Cardiac muscle cell (in vitro differentiated cells and primary cell): ENCODE measurements around the gene ANKZF1. TPM values are rescaled to one million over a fixed set of nuclear protein-coding genes. Genes with fewer than 3 reads are reported as not detected.
A peak's percentile ranks its signal among the peaks of the same experiment; 100 is the strongest.

Source experiments
- DNase-seq, 2 donors: peaks; one replicate each; pipeline versions ENCODE4 v3.0.0 to v3.0.0-alpha.2; 2010 to 2017; ENCODE audit warnings: low read depth in 1 of 2, low spot score in 1 of 2
- H3K27ac ChIP-seq: fragments of 200-600 bp; sonication (generic); 2 replicates; pipeline ENCODE4 v1.5.1; 2016
- H3K27me3 ChIP-seq: fragments of 200-600 bp; sonication (generic); 2 replicates; pipeline ENCODE4 v1.6.0; 2016; ENCODE audit warnings: control low read depth
- H3K36me3 ChIP-seq: fragments of 200-600 bp; sonication (generic); 2 replicates; pipeline ENCODE4 v1.5.1; 2016; ENCODE audit warnings: control low read depth
- H3K4me1 ChIP-seq: fragments of 200-600 bp; sonication (generic); 2 replicates; pipeline ENCODE4 v1.8.1; 2017; ENCODE audit warnings: low read depth, mild to moderate bottlenecking, mixed run types
- H3K4me3 ChIP-seq: fragments of 200-600 bp; sonication (generic); 2 replicates; pipeline ENCODE4 v1.5.1; 2016; ENCODE audit warnings: mild to moderate bottlenecking
- H3K9me3 ChIP-seq: fragments of 200-600 bp; sonication (generic); 2 replicates; pipeline ENCODE4 v1.5.1; 2017; ENCODE audit warnings: low read depth, mild to moderate bottlenecking, control low read depth
- CTCF ChIP-seq: IDR thresholded peaks from 2 replicates; pipeline ENCODE4 v1.5.1; 2012; ENCODE audit warnings: low read depth, mild to moderate bottlenecking, low read length
- polyA plus RNA-seq: library from polyadenylated mRNA; unstranded; fragments of >200 nt; fragmentation: Nextera tagmentation; extraction: Ambion mirVana; gene quantifications from 2 replicates; pipeline ENCODE4 v1.2.1, GENCODE V29; 2016
- total RNA-seq: library from RNA; depleted of rRNA; stranded (reverse); fragments of >200 nt; gene quantifications from 2 replicates; pipeline ENCODE4 v1.2.3, GENCODE V29; 2016

ANKZF1 gene
- total and polyA plus RNA-seq, 2 experiments from 2014 or later, result 139 to 175 TPM

- peak; percentile 22 for TF ChIP-seq CTCF
- Histone ChIP-seq H3K27ac (peak within 1 kb of the TSS; percentile 97), H3K4me1 (peaks cover 13% of the 10 kb centered on the region)
Observed at GRCh38 chr2:219279151-219279915, 49.7 kb downstream of the ANKZF1 start, which contains the start of gene DNAJB2. Gene DNAJB2 (plus strand): TSS chr2:219279366. CDS start chr2:219279834, 468 bp downstream.

GRCh38 chr2:219279916-219280516 lies 50.4 kb downstream of the ANKZF1 start:
- no peaks in the 10 kb centered on the region for H3K9me3 ChIP-seq
- H3K36me3 ChIP-seq, result peaks cover 20% of the 10 kb centered on the region
- peak overlapping the region; percentile 76 for H3K4me3 ChIP-seq
- no peaks in the 10 kb centered on the region for H3K27me3 ChIP-seq
- peak overlapping the region; percentile 97 for H3K27ac ChIP-seq
- no peak for TF ChIP-seq CTCF
- peaks cover 11% of the 10 kb centered on the region for H3K4me1 ChIP-seq
- no peak for DNase-seq

More at GRCh38 chr2:219279151-219279915, 49.7 kb downstream of the ANKZF1 start, which contains the start of gene DNAJB2:
- DNase-seq, result peak; percentile 99 to 100
- peaks cover 13% of the 10 kb centered on the region for H3K36me3 ChIP-seq
- no peaks in the 10 kb centered on the region for H3K9me3 ChIP-seq
- H3K27me3 ChIP-seq, result no peaks in the 10 kb centered on the region
- peak within 1 kb of the TSS; percentile 76 for H3K4me3 ChIP-seq

GRCh38 chr2:219280651-219281050 lies 51.0 kb downstream of the ANKZF1 start:
- Histone ChIP-seq H3K27me3 (no peaks in the 10 kb centered on the region), H3K4me1 (peaks cover 11% of the 10 kb centered on the region), H3K27ac (no peak overlapping the region), H3K4me3 (no peak overlapping the region), H3K9me3 (no peaks in the 10 kb centered on the region), H3K36me3 (peaks cover 20% of the 10 kb centered on the region)
- no peak for TF ChIP-seq CTCF
- DNase-seq, result no peak

- peaks cover 20% of the 10 kb centered on the region for H3K36me3 ChIP-seq
- H3K4me1 ChIP-seq, result peaks cover 11% of the 10 kb centered on the region
Observed at GRCh38 chr2:219281588-219281987, 52.0 kb downstream of the ANKZF1 start.

GRCh38 chr2:219282375-219282774 lies 52.8 kb downstream of the ANKZF1 start:
- H3K36me3 ChIP-seq, result peaks cover 20% of the 10 kb centered on the region
- H3K4me3 ChIP-seq, result no peak overlapping the region
- no peaks in the 10 kb centered on the region for H3K9me3 ChIP-seq
- DNase-seq, result no peak
- peaks cover 11% of the 10 kb centered on the region for H3K4me1 ChIP-seq
- no peak for TF ChIP-seq CTCF
- H3K27ac ChIP-seq, result no peak overlapping the region
- H3K27me3 ChIP-seq, result no peaks in the 10 kb centered on the region

More at GRCh38 chr2:219281588-219281987, 52.0 kb downstream of the ANKZF1 start:
- Histone ChIP-seq H3K27me3 (no peaks in the 10 kb centered on the region), H3K27ac (no peak overlapping the region), H3K4me3 (no peak overlapping the region), H3K9me3 (no peaks in the 10 kb centered on the region)
- no peak for TF ChIP-seq CTCF
- DNase-seq, result no peak
